HG03558 (cell line): Measurements from ENCODE around the gene OR6V1.
"Not testable (repeated sequence)": the region's sequence is repeated elsewhere in the genome, so short reads cannot be mapped to it uniquely, and the experiment has no call there.

Source experiments
- ATAC-seq: cut with Tn5 transposase; IDR thresholded peaks from one replicate; pipeline ENCODE4 v1.9.1; 2021; ENCODE audit warnings: moderate number of reproducible peaks; ENCODE audit not compliant: unreplicated experiment; ENCODE audit errors: extremely low read depth

The OR6V1 gene

GRCh38 chr7:143042159-143042789 is 9.9 kb upstream of the OR6V1 start:
- ATAC-seq: no peak

GRCh38 chr7:143042790-143043271 is 9.3 kb upstream of the OR6V1 start:
- no peak for ATAC-seq

GRCh38 chr7:143043391-143043790 is 8.8 kb upstream of the OR6V1 start:
- ATAC-seq: no peak

- ATAC-seq: no peak
Measured at GRCh38 chr7:143046426-143046851, 5.7 kb upstream of the OR6V1 start.

GRCh38 chr7:143047326-143047725 is 4.8 kb upstream of the OR6V1 start:
- no peak for ATAC-seq

GRCh38 chr7:143048827-143049226 is 3.3 kb upstream of the OR6V1 start:
- no peak for ATAC-seq

GRCh38 chr7:143049362-143049761 is 2.8 kb upstream of the OR6V1 start:
- ATAC-seq: no peak

GRCh38 chr7:143050931-143051330 is 1.2 kb upstream of the OR6V1 start:
- no peak for ATAC-seq

GRCh38 chr7:143054621-143055020 is 2.5 kb downstream of the OR6V1 start:
- ATAC-seq: no peak

- ATAC-seq: no peak
Measured at GRCh38 chr7:143055754-143056153, 3.6 kb downstream of the OR6V1 start.

GRCh38 chr7:143063741-143064140 is 11.6 kb downstream of the OR6V1 start:
- no peak for ATAC-seq

GRCh38 chr7:143068446-143068845 is 16.3 kb downstream of the OR6V1 start:
- ATAC-seq: no peak

GRCh38 chr7:143069912-143070500 is 17.9 kb downstream of the OR6V1 start:
- ATAC-seq: no peak

- no peak for ATAC-seq
Measured at GRCh38 chr7:143073556-143073955, 21.4 kb downstream of the OR6V1 start.

GRCh38 chr7:143074141-143074540 is 22.0 kb downstream of the OR6V1 start:
- no peak for ATAC-seq

GRCh38 chr7:143085109-143085508 is 33.0 kb downstream of the OR6V1 start:
- ATAC-seq: no peak

GRCh38 chr7:143085610-143086009 is 33.5 kb downstream of the OR6V1 start:
- ATAC-seq: not testable (repeated sequence)

- ATAC-seq: not testable (repeated sequence)
Measured at GRCh38 chr7:143088549-143089231, 36.5 kb downstream of the OR6V1 start.

- no peak for ATAC-seq
Measured at GRCh38 chr7:143096146-143096545, 44.0 kb downstream of the OR6V1 start.

GRCh38 chr7:143099579-143099978 is 47.4 kb downstream of the OR6V1 start:
- ATAC-seq: not testable (repeated sequence)
